GM19240 (cell line): ENCODE data around the gene PTPRCAP.
"Not testable (repeated sequence)": the region's sequence is repeated elsewhere in the genome, so short reads cannot be mapped to it uniquely, and the experiment has no call there.

Source experiments
- DNase-seq: peaks from one replicate; pipeline ENCODE4 v3.0.0; 2011; ENCODE audit warnings: low spot score; ENCODE audit not compliant: insufficient read length

PTPRCAP gene

DNA sequence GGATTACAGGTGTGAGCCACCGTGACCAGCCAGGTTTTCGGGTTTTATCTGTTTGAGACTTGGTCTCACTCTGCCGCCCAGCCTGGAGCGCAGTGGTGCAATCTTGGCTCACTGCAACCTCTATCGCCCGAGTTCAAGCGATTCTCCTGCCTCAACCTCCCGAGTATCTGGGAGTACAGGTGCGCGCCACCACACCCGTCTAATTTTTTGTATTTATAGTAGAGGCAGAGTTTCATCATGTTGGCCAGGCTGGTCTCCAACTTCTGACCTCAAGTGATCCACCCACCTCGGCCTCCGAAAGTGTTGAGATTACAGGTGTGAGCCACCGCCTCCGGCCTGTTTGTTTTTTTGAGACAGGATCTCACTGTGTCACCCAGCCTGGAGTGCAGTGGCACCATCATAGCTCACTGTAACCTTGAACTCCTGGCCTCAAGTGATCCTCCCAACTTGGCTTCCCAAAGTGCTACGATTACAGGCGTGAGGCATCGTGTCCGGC is 10.1 kb downstream of the PTPRCAP start:
- not testable (repeated sequence) for DNase-seq

GRCh38 chr11:67423891-67424613 is 13.4 kb downstream of the PTPRCAP start:
- no peak for DNase-seq

- no peak for DNase-seq
These were observed 14.0 kb downstream of the PTPRCAP start for GRCh38 chr11:67423466-67423865.

DNA sequence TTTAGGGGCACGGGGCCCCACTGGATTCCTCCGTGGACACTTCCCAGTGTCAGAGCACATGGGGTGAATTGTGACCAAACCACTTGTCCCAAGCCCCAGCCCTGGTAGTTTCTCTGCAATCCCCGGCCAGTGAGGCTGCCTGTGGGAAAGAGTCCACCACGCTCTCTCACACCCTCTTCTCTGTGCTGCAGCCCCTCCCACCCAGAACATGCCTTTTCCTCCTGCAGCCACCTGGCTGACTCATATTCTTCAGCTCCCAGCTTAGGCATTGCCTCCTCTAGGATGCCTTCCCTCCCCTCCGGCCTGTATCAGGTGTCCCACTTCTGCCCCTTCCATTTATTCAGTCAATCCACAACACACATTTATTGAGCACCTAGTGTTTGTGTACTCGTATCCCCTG is 14.6 kb downstream of the PTPRCAP start:
- DNase-seq = no peak

DNA sequence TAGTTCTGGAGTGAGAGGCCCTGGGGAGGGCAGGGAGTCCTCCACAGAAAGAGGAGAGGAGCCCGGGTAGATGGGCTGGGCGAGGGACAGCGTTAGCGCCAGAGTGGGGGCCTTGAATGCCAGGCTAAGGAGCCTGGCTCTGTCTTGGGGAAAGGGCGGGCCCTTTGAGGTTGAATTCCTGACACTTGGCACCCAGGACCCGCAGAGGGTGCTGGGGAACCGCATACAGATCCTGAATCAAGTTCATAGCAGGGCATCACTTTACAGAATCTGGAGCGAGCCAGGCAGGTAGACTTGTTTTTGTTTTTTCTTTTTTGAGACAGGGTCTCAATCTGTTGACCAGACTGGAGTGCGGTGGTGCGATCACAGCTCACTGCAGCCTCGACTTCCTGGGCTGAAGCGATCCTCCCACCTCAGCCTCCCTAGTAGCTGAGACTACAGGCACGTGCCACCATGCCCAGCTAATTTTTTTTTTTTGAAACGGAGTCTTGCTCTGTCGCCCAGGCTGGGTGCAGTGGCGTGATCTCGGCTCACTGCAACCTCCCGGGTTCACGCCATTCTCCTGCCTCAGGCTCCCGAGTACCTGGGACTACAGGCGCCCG is 16.0 kb downstream of the PTPRCAP start:
- DNase-seq = no peak

DNA sequence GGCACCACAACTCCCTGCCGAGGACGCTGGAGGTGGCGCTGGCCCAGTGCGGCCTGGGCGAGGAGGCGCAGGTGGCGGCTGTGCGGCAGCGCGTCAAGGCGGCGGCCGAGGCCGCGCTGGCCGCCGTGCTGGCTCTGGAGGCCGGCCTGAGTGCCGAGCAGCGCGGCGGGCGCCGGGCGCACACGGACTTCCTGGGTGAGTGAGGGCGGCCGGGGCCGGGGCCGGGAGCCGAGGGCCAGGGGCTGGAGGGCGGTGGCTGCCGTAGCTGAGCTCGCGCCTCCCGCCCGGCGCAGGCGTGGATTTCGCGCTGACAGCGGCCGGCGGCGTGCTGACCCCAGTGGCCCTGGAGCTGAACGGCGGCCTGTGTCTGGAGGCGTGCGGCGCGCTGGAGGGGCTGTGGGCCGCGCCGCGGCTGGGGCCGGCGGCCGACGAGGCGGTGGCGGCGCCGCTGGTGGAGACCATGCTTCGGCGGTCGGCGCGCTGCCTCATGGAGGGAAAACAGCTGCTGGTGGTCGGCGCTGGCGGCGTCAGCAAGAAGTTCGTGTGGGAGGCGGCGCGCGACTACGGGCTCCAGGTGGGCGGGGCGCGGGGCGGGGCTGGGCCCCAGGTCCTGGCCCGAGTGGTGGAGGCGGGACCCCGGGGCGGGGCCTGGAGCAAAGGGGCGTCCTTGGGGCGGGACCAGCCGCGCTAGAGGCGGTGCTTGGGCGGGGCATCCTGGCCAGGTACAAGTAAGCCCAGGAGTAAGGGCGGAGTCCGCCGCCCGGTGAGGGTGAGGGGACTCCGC is 16.6 kb downstream of the PTPRCAP start:
- peak; percentile 91 for DNase-seq

- no peak for DNase-seq
These were observed 17.3 kb downstream of the PTPRCAP start for GRCh38 chr11:67420147-67420645.

GRCh38 chr11:67419325-67420049 is 18.0 kb downstream of the PTPRCAP start:
- DNase-seq = no peak

GRCh38 chr11:67418476-67419281 is 18.8 kb downstream of the PTPRCAP start:
- DNase-seq = no peak

DNA sequence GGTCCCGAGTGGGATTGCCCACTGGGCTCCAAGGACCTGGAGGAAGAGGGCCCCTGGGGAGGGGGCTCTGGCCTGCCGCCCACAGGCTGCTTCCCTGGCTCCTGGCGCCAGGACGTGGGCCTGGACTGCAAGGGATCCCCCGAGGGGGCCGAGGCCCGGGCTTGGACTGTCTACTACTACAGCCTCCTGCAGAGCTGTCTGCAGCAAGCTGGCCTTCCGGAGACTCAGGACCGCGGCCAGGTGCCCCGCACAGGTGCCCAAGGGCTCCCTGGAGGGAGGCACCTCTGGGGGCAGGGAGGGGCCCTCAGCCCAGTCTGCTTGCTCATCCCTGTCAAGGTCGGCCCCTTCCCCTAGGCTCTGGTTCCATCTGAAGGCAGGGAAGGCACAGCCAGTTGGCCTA is 20.1 kb downstream of the PTPRCAP start:
- no peak for DNase-seq

DNA sequence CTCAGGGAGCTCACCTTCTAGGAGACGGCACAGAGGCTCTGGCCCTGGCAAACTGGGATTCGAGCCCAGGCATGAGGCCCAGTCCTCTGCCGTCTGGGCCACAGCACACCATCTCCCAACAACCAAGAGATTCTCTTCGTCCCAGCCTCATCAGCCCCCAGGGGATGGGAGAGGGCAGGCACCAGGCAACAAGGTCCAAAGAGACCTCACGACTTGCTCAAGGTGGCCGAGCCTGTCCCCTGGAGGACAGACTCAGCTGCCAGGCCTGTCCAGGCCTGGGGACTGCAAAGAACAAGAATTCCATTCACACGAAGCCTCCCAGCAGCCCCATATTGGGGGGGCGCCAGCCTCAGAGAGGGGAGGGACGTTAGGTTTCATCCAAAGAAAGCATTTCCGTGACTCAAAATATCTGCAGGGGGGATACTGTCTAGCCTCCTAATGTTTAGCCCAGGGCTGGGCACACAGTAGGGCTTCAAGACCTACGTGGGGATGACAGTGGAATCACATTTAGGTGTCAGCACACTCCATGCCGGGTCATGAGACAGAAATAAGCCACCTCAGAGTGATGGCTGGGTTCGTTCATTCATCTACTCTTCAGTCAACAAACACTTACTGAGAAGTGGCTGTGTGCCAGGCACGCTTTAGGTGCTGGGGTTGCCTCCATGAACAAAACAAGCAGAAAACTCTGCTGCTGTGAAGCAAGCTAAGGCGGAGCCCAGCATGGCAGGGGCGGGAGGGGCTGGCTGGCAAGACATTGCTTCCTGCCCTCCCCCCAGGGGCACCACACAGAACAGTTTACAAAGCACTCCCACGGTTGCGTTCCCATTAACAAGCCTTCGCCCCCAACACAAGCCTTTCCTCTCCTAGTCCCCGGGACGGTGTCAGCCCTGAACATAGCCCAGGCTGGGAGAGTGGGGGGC is 20.8 kb downstream of the PTPRCAP start:
- no peak for DNase-seq

- DNase-seq = no peak
These were observed 21.8 kb downstream of the PTPRCAP start, which contains the start of gene CARNS1 for GRCh38 chr11:67415501-67416304. CARNS1 (plus strand) TSS chr11:67415678; CDS start chr11:67416200, 522 bp downstream.

- DNase-seq = no peak
These were observed 24.1 kb downstream of the PTPRCAP start for GRCh38 chr11:67413266-67413849.

GRCh38 chr11:67412495-67413179 is 24.8 kb downstream of the PTPRCAP start:
- no peak for DNase-seq

DNA sequence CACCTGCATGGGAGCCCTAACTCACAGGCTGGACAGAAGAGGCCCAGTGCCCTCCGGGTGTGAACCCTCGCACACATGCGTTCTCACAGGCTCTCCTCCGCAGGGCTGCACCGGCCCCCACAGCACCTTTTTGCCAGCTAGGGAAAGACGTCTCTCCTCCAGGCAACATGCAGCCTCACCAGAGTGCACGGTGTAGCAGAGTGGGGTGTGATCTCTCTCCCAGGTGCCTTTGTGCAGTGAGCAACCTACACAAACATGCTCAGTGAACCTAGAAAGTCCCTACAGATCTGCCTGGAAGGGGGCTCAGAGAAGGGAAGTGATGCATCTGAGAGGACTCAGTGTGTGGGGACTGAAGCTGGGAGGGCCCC is 25.7 kb downstream of the PTPRCAP start:
- no peak for DNase-seq

GRCh38 chr11:67410984-67411784 is 26.3 kb downstream of the PTPRCAP start:
- DNase-seq = no peak

DNA sequence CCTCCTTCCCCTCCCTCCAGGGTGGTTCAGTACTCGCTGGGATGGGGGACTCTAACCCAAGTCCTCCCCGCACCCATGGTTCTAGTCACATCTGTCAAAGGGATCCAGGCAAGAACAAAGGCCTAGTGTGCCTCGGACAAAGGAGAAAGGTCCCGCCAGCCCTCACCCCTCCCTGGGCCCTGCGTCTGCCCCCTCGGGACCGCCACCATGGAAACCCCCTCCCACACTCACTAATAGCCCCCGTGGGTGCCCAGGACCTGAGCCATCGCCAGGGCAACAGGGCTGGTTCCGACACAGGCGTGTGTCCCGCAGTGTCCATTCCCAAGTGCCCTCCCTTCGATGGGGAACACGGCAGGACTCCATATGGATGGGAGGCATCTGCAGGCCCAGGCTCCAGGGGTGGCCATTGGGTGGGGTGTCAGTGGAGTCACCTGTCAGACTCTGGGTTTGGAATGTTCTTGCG is 27.1 kb downstream of the PTPRCAP start:
- DNase-seq = no peak
